ENCODE results near the gene RUNDC3A. TPM values are rescaled to one million over a fixed set of nuclear protein-coding genes. Genes with fewer than 3 reads are reported as not detected.

The RUNDC3A gene
- total RNA-seq, 1 donor from 2014 or later: 2.0 TPM

DNA sequence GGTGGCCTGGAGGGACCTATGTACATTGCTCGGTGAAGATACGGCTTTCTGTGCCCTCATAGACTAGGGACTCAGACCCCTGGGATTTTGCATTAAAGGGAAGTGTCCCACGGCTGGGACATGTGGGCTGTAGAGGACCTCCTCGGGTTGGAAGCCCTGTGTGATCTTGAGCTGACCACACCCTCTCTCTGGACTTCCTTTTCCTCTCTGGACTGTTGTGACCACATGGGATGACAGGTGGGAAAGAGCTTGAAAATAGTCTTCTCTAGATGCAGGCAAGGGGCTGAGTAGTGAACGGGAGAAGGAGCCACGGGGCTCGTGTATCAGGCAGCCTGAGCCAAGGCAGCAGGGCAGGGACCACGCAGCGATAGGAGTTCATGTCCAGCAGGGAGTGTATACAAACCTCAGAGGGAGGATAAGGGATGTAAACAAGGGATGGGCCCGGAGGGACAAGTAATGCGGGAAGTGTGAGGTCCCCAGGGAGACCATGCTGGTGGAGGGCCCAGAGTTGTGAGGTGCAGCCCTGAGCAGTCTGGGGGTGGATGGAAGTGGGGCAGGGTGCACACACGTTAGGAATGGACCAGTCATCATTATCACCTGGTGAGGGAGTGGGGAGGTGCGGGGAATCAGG lies 36.0 kb upstream of the RUNDC3A start:
- Mint-ChIP-seq H3K27ac (ENCODE audit: unreplicated experiment) (no peak overlapping the region), H3K36me3 (ENCODE audit: low read depth, unreplicated experiment) (no peaks in the 10 kb centered on the region), H3K27me3 (ENCODE audit: low read depth, unreplicated experiment) (peaks cover 53% of the 10 kb centered on the region), H3K9me3 (ENCODE audit: unreplicated experiment) (no peaks in the 10 kb centered on the region), H3K4me3 (ENCODE audit: unreplicated experiment) (no peak overlapping the region), H3K4me1 (ENCODE audit: low read depth, unreplicated experiment) (peaks cover 6% of the 10 kb centered on the region)
- Histone ChIP-seq H3K9me3 (ENCODE audit: insufficient read depth, low read depth, low read length) (no peaks in the 10 kb centered on the region), H3K36me3 (ENCODE audit: insufficient read depth, low read length) (no peaks in the 10 kb centered on the region), H3K4me1 (ENCODE audit: insufficient read depth, low read length) (no peaks in the 10 kb centered on the region), H3K9ac (ENCODE audit: low read length) (no peak overlapping the region), H3K4me3 (ENCODE audit: insufficient read depth, low read depth, low read length) (no peak overlapping the region), H4K20me1 (ENCODE audit: insufficient read depth, low read length) (no peaks in the 10 kb centered on the region), H3K79me2 (ENCODE audit: insufficient read depth, low read length) (no peaks in the 10 kb centered on the region), H3K27ac (ENCODE audit: low read depth, low read length) (no peak overlapping the region), H3K4me2 (ENCODE audit: low read length) (no peak overlapping the region), H2AFZ (ENCODE audit: low read depth, low read length) (no peak overlapping the region), H3K27me3 (ENCODE audit: insufficient read depth, low read length) (no peaks in the 10 kb centered on the region)
- DNase-seq (ENCODE audit: low read depth) (no peak), FAIRE-seq (no peak)
- TF ChIP-seq, protein P1, sequence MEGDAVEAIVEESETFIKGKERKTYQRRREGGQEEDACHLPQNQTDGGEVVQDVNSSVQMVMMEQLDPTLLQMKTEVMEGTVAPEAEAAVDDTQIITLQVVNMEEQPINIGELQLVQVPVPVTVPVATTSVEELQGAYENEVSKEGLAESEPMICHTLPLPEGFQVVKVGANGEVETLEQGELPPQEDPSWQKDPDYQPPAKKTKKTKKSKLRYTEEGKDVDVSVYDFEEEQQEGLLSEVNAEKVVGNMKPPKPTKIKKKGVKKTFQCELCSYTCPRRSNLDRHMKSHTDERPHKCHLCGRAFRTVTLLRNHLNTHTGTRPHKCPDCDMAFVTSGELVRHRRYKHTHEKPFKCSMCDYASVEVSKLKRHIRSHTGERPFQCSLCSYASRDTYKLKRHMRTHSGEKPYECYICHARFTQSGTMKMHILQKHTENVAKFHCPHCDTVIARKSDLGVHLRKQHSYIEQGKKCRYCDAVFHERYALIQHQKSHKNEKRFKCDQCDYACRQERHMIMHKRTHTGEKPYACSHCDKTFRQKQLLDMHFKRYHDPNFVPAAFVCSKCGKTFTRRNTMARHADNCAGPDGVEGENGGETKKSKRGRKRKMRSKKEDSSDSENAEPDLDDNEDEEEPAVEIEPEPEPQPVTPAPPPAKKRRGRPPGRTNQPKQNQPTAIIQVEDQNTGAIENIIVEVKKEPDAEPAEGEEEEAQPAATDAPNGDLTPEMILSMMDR (IDR thresholded peaks at IDR 0.05; ENCODE audit: insufficient read depth, low read depth, low read length): no peak
- TF ChIP-seq EZH2 (IDR thresholded peaks at IDR 0.05; ENCODE audit: insufficient read depth, low read length): no peak

DNA sequence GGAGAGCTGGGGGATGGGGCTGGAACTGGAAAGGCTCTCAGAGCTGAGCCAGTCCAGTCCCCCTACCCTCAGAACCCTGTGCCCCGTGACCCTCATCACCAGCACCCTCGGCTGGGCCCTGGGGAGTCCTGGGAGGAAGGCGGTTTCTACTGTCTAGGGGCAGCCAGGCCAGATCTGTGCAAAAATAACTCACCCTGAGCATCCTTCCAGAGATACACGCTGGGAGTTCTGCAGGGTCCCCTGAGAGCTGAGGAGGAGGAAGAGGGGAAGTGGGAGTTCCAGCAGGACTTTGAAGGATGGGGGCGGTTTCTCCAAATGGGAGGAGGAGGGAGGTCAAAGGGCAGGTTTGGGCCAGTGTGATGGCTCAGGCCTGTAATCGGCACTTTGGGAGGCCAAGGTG lies 35.4 kb upstream of the RUNDC3A start:
- Histone ChIP-seq H3K4me2 (ENCODE audit: low read length) (no peak overlapping the region), H3K27ac (ENCODE audit: low read depth, low read length) (no peak overlapping the region), H3K27me3 (ENCODE audit: insufficient read depth, low read length) (no peaks in the 10 kb centered on the region), H3K9me3 (ENCODE audit: insufficient read depth, low read depth, low read length) (no peaks in the 10 kb centered on the region), H4K20me1 (ENCODE audit: insufficient read depth, low read length) (no peaks in the 10 kb centered on the region), H3K9ac (ENCODE audit: low read length) (no peak overlapping the region), H3K4me1 (ENCODE audit: insufficient read depth, low read length) (no peaks in the 10 kb centered on the region), H2AFZ (ENCODE audit: low read depth, low read length) (no peak overlapping the region), H3K4me3 (ENCODE audit: insufficient read depth, low read depth, low read length) (no peak overlapping the region), H3K36me3 (ENCODE audit: insufficient read depth, low read length) (no peaks in the 10 kb centered on the region), H3K79me2 (ENCODE audit: insufficient read depth, low read length) (no peaks in the 10 kb centered on the region)
- Mint-ChIP-seq H3K36me3 (ENCODE audit: low read depth, unreplicated experiment) (no peaks in the 10 kb centered on the region), H3K9me3 (ENCODE audit: unreplicated experiment) (no peaks in the 10 kb centered on the region), H3K4me1 (ENCODE audit: low read depth, unreplicated experiment) (peaks cover 6% of the 10 kb centered on the region), H3K27me3 (ENCODE audit: low read depth, unreplicated experiment) (peaks cover 57% of the 10 kb centered on the region), H3K27ac (ENCODE audit: unreplicated experiment) (no peak overlapping the region), H3K4me3 (ENCODE audit: unreplicated experiment) (no peak overlapping the region)
- no peak for TF ChIP-seq EZH2 (IDR thresholded peaks at IDR 0.05; ENCODE audit: insufficient read depth, low read length)
- DNase-seq (ENCODE audit: low read depth) (no peak), FAIRE-seq (no peak)

DNA sequence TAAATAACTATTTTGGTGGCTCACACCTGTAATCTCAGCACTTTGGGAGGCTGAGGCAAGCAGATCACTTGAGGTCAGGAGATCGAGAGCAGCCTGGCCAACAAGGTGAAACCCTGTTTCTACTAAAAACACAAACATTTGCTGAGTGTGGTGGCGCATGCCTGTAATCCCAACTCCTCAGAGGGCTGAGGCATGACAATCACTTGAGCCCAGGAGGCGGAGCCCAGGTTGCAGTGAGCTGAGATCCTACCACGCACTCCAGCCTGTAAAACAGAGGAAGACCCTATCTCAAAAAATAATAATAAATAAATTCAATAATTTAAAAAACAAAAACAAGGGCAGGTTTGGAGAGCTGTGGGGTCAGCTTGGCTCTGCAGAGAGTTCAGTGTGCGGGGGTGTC lies 34.8 kb upstream of the RUNDC3A start:
- Mint-ChIP-seq H3K36me3 (ENCODE audit: low read depth, unreplicated experiment) (no peaks in the 10 kb centered on the region), H3K27ac (ENCODE audit: unreplicated experiment) (no peak overlapping the region), H3K27me3 (ENCODE audit: low read depth, unreplicated experiment) (peaks cover 58% of the 10 kb centered on the region), H3K4me3 (ENCODE audit: unreplicated experiment) (no peak overlapping the region), H3K9me3 (ENCODE audit: unreplicated experiment) (no peaks in the 10 kb centered on the region), H3K4me1 (ENCODE audit: low read depth, unreplicated experiment) (peaks cover 3% of the 10 kb centered on the region)
- no peak overlapping the region for H3K9ac ChIP-seq (ENCODE audit: low read length)
- no peaks in the 10 kb centered on the region for H4K20me1 ChIP-seq (ENCODE audit: insufficient read depth, low read length)
- FAIRE-seq (no peak), DNase-seq (ENCODE audit: low read depth) (no peak)
- no peaks in the 10 kb centered on the region for H3K27me3 ChIP-seq (ENCODE audit: insufficient read depth, low read length)
- no peak overlapping the region for H3K4me3 ChIP-seq (ENCODE audit: insufficient read depth, low read depth, low read length)
- H3K36me3 ChIP-seq (ENCODE audit: insufficient read depth, low read length): no peaks in the 10 kb centered on the region
- no peak overlapping the region for H3K4me2 ChIP-seq (ENCODE audit: low read length)
- H2AFZ ChIP-seq (ENCODE audit: low read depth, low read length): no peak overlapping the region
- TF ChIP-seq, protein P1 (IDR thresholded peaks at IDR 0.05; ENCODE audit: insufficient read depth, low read depth, low read length): no peak
- no peak for TF ChIP-seq EZH2 (IDR thresholded peaks at IDR 0.05; ENCODE audit: insufficient read depth, low read length)
- no peak overlapping the region for H3K27ac ChIP-seq (ENCODE audit: low read depth, low read length)
- peaks cover 4% of the 10 kb centered on the region for H3K4me1 ChIP-seq (ENCODE audit: insufficient read depth, low read length)
- no peaks in the 10 kb centered on the region for H3K9me3 ChIP-seq (ENCODE audit: insufficient read depth, low read depth, low read length)
- no peaks in the 10 kb centered on the region for H3K79me2 ChIP-seq (ENCODE audit: insufficient read depth, low read length)

Data from astrocyte (in vitro differentiated cells and primary cell).